Spleen (tissue), 7 donors: Measurements from ENCODE around the gene MT1HL1.

Experiments used
- POLR2A ChIP-seq, 3 donors: fragments of 450-650 bp; IDR thresholded peaks; one replicate each; pipeline ENCODE4 v1.5.1; 2017; ENCODE audit warnings: antibody characterized with exemption in 3 of 3, mild to moderate bottlenecking in 1 of 3
- POLR2AphosphoS5 ChIP-seq, 3 donors: sonication (generic); formaldehyde crosslinking; IDR thresholded peaks; one replicate each; pipeline ENCODE4 v1.5.1; 2017; ENCODE audit warnings: antibody characterized with exemption in 3 of 3
- TF ChIP-seq, protein P1 (sequence below), 11 experiments: fragments of 200-600 bp in 7 of 11; fragments of 450-650 bp in 4 of 11; sonication (generic) in 4 of 11; IDR thresholded peaks in 8 of 11; conservative IDR thresholded peaks in 3 of 11; 1 replicate in 7 of 11; 2 replicates in 4 of 11; pipeline versions ENCODE4 v1.4.0 to v1.8.0; 2016 to 2021; ENCODE audit warnings: antibody characterized with exemption in 11 of 11, inconsistent platforms in 4 of 11, mild to moderate bottlenecking in 1 of 11
- donor health status: DM: no; HTN: no; CAD: no; lungs with moderate emphysema.
- donor health status: DM: no; HTN: no; CAD: no.
- donor health status: DM: no; HTN: no; CAD: no.

DNA sequence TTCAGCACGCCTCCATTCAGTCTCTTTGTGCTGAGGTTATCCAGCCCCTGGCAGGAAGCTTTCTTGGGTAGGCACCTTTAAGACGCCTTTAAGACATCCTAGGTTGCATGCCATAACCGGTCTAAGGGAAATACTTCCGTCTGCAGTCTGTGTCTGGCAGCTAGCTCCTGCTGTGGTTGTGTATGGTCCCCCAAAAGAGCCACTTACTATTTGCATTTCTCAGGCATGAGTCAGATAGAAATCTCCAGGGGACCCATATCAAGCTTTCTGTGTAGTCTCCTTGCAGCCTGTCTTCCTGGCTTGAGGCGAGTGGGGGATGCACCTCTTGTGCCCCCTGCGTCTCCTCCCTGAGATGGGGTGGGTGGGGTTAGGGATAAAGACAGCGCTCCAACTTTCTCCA is 27.8 kb upstream of the MT1HL1 start:
- TF ChIP-seq, protein P1, sequence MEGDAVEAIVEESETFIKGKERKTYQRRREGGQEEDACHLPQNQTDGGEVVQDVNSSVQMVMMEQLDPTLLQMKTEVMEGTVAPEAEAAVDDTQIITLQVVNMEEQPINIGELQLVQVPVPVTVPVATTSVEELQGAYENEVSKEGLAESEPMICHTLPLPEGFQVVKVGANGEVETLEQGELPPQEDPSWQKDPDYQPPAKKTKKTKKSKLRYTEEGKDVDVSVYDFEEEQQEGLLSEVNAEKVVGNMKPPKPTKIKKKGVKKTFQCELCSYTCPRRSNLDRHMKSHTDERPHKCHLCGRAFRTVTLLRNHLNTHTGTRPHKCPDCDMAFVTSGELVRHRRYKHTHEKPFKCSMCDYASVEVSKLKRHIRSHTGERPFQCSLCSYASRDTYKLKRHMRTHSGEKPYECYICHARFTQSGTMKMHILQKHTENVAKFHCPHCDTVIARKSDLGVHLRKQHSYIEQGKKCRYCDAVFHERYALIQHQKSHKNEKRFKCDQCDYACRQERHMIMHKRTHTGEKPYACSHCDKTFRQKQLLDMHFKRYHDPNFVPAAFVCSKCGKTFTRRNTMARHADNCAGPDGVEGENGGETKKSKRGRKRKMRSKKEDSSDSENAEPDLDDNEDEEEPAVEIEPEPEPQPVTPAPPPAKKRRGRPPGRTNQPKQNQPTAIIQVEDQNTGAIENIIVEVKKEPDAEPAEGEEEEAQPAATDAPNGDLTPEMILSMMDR (IDR thresholded peaks at IDR 0.05 in 8 of 11, conservative IDR thresholded peaks at IDR 0.05 in 3 of 11): no peak
- TF ChIP-seq POLR2AphosphoS5 (IDR thresholded peaks at IDR 0.05): no peak
- no peak for TF ChIP-seq POLR2A (IDR thresholded peaks at IDR 0.05)
